Sigmoid colon (tissue), 4 donors: ENCODE data around the gene CCSER1.

Experiments
- POLR2AphosphoS5 ChIP-seq, 4 donors: sonication (generic); formaldehyde crosslinking; IDR thresholded peaks; one replicate each; pipeline ENCODE4 v1.6.1; 2017; ENCODE audit warnings: antibody characterized with exemption in 4 of 4
- TF ChIP-seq, protein P1 (sequence below), 4 experiments: fragments of 450-650 bp in 3 of 4; fragments of 200-600 bp in 1 of 4; IDR thresholded peaks; one replicate each; pipeline ENCODE4 v1.5.1; 2016 to 2019; ENCODE audit warnings: antibody characterized with exemption in 4 of 4, mild to moderate bottlenecking in 3 of 4, moderate library complexity in 2 of 4

DNA sequence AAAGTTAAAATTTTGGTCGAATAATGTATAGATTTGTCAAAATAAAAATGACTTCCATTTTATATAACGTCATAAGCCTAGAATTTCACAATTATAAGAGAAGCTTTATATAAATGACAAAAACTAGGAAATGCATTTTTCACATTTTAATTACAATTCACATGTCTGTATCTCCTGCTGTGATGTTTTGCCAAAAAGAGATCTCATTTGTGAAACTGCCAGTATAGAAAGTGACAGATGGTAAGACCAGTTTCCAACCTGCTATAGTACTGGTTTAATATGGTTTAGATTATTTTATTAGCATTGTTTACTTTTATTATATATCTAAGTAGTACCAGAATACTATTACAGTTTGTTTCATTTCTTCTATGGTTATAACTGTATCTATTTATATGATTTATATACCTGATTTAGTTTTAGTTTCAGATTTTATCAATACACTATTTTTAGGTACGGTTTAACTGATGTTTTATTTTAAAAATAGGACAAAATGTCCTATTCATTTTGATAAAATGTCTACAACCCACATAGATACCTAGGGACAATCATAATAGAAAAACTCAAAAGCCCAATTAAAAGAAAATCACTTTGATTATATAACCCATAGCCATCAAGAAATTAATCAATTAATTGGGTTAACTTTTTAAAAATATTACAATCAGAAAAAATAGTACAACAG lies 5.4 kb upstream of the CCSER1 start:
- TF ChIP-seq POLR2AphosphoS5 (IDR thresholded peaks at IDR 0.05) = no peak
- TF ChIP-seq, protein P1, sequence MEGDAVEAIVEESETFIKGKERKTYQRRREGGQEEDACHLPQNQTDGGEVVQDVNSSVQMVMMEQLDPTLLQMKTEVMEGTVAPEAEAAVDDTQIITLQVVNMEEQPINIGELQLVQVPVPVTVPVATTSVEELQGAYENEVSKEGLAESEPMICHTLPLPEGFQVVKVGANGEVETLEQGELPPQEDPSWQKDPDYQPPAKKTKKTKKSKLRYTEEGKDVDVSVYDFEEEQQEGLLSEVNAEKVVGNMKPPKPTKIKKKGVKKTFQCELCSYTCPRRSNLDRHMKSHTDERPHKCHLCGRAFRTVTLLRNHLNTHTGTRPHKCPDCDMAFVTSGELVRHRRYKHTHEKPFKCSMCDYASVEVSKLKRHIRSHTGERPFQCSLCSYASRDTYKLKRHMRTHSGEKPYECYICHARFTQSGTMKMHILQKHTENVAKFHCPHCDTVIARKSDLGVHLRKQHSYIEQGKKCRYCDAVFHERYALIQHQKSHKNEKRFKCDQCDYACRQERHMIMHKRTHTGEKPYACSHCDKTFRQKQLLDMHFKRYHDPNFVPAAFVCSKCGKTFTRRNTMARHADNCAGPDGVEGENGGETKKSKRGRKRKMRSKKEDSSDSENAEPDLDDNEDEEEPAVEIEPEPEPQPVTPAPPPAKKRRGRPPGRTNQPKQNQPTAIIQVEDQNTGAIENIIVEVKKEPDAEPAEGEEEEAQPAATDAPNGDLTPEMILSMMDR (IDR thresholded peaks at IDR 0.05) = no peak
